ENCODE data around the gene EPOP.
A peak's percentile ranks its signal among the peaks of the same experiment; 100 is the strongest.

Gene EPOP

GRCh38 chr17:38705803-38706504, 31.2 kb upstream of the EPOP start:
- peak; percentile 43 for DNase-seq

- DNase-seq, result no peak
Measured at GRCh38 chr17:38705523-38705802, 30.7 kb upstream of the EPOP start.

GRCh38 chr17:38704606-38705522, 30.1 kb upstream of the EPOP start, which contains the start of gene MLLT6:
Gene MLLT6 (plus strand): TSS chr17:38705273. CDS start chr17:38705633, 360 bp downstream.
- peak; percentile 90 for DNase-seq

- peak; percentile 99 for DNase-seq
Measured at GRCh38 chr17:38703742-38704605, 29.2 kb upstream of the EPOP start.

- DNase-seq, result no peak
Measured at GRCh38 chr17:38702916-38703741, 28.4 kb upstream of the EPOP start.

- DNase-seq, result peak; percentile 94
Measured at GRCh38 chr17:38702166-38702915, 27.6 kb upstream of the EPOP start.

GRCh38 chr17:38701504-38702165, 26.9 kb upstream of the EPOP start:
- peak; percentile 71 for DNase-seq

GRCh38 chr17:38698760-38699159, 24.0 kb upstream of the EPOP start:
- DNase-seq, result no peak

- DNase-seq, result no peak
Measured at GRCh38 chr17:38697061-38697820, 22.5 kb upstream of the EPOP start.

- no peak for DNase-seq
Measured at GRCh38 chr17:38693700-38694329, 19.1 kb upstream of the EPOP start.

- no peak for DNase-seq
Measured at GRCh38 chr17:38691154-38691553, 16.4 kb upstream of the EPOP start.

GRCh38 chr17:38690386-38690785, 15.6 kb upstream of the EPOP start:
- no peak for DNase-seq

- no peak for DNase-seq
Measured at GRCh38 chr17:38687286-38687685, 12.5 kb upstream of the EPOP start.

- no peak for DNase-seq
Measured at GRCh38 chr17:38685491-38685890, 10.7 kb upstream of the EPOP start.

GRCh38 chr17:38681096-38681495, 6.3 kb upstream of the EPOP start:
- DNase-seq, result no peak

GRCh38 chr17:38677819-38678218, 3.1 kb upstream of the EPOP start:
- DNase-seq, result no peak

- DNase-seq, result peak; percentile 86
Measured at GRCh38 chr17:38676706-38677504, 2.1 kb upstream of the EPOP start.

GRCh38 chr17:38674014-38674748, 576 bp downstream of the EPOP start:
- DNase-seq, result no peak
